Limb (tissue), 2 donors: ENCODE measurements around the gene MUC5AC.
"Not testable (repeated sequence)": the region's sequence is repeated elsewhere in the genome, so short reads cannot be mapped to it uniquely, and the experiment has no call there.

Experiments used
- DNase-seq, 2 donors: peaks; one replicate each; pipeline ENCODE4 v3.0.0-alpha.2; 2016; ENCODE audit errors: extremely low spot score in 2 of 2

MUC5AC gene

DNA sequence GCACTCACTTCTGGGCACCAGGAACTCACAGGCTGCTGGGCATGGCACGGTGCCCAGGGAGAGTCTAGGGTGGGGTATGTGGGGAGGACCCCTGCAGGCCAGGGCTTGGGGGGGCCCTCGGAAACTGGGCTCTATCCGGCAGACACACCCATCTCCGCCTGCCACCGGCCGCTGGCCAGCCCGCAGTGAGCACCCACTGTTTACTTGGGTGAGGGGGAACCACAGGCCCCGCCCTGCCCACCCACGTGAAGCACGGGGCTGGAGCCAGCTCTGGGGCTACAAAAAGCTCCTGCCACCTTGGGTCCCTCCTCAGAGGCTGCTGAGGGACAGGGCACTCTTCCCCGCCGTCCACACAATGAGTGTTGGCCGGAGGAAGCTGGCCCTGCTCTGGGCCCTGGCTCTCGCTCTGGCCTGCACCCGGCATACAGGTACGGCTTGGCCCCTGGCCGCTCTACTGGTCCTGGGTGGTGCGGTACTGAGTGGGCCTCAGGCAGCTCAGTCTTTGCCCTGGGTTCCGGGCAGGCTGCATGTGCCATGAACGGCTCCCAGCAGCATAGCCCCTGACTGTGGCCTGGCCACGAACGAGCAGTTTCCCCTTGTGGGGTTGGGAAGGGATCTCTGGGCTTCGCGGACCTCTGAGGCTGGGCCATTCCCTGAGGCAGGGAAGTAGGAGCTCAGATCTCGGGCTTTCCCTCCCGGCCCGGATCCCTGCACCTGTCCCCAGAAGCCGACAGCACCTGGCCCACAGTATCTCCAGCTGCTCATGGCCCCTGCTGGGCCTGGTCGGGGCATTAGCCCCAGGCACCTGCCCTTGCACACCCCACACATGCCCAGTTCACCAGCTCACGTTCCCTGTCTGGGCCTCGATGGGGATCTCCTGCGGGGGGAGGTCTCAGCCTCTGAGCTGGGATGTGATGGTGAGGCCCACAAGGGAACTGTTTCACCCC lies at the start of gene MUC5AC:
MUC5AC (plus strand) TSS at position 309 of the 947 bp plus-strand sequence; CDS start at position 356, 47 bp downstream.
- DNase-seq: peak in 1 of 2 donors; percentile 21

DNA sequence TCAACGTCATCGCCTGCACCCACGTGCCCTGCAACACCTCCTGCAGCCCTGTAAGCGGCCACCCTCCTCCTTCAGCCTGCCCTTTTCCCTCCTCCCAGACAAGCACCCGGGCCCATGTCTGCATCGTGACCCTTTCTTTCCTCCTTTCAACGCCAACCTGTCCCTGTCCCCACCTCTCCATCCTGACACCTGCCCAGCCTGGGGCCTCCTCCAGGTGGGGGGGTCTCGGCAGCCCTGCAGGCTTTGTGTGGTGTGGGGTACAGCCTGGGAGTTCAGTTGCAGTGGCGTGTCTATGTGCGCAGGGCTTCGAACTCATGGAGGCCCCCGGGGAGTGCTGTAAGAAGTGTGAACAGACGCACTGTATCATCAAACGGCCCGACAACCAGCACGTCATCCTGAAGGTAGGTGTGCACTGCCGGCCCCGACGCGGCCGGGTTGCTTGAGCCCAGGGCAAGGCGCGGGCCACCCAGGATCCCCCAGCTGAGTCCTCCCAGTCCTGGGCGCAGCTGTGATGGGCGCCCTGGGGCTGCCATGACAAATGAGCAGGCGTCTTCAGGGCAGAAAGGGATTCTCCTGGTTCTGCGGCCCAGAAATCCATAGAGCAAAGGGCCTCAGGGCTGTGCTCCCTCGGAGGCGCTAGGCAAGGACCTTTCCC lies 49.4 kb upstream of the MUC5AC start:
- DNase-seq: no peak

GRCh38 chr11:1109101-1109917 lies 48.4 kb upstream of the MUC5AC start:
- DNase-seq: no peak

DNA sequence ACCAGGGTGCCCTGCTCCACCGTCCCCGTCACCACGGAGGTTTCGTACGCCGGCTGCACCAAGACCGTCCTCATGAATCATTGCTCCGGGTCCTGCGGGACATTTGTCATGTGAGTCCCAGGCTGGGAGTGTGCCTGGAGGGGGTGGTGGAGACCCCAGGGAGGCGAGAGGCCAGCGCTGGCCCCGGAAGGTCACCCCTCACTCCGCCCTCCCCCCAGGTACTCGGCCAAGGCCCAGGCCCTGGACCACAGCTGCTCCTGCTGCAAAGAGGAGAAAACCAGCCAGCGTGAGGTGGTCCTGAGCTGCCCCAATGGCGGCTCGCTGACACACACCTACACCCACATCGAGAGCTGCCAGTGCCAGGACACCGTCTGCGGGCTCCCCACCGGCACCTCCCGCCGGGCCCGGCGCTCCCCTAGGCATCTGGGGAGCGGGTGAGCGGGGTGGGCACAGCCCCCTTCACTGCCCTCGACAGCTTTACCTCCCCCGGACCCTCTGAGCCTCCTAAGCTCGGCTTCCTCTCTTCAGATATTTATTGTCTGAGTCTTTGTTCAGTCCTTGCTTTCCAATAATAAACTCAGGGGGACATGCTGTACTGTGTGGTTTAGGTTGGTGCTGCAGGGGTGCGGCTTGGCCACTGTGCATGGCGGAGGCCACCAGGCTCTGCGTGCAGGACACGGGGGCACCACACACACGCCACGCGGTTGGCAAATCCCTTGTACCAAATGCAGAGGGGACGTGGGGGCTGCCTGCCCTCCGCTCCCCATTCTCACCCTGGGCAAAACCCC lies 47.6 kb upstream of the MUC5AC start:
- no peak for DNase-seq

DNA sequence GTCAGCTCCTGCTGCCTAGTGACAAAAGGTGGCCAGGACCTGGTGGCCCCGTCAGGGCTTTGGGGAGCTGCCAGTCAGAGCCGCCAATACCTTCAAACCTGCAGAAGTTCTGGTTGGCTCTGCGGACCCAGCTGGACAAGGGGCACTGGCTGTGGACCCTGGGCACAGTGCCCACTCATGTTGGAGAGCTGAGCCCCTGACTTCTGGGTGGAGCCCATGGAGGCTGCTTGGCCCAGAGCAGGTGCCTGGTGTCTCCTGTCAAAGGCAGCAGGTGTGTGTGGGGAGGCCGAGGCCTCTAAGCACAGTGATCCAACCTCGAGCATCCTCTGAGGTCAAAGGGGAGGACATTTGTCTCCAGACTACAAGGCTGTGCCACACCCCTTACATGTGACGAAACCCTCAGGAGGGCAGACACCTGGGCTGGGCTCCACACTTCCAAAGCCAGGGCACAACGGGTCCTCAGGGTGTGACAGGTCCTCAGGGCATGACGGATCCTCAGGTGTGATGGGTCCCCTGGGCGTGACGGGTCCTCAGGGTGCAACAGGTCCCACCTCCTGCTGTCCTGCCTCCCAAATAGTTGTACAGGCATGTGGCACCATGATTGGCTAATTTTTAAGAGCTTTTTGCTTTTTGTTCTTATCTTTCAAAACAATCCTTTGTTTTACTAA lies 46.1 kb upstream of the MUC5AC start:
- no peak for DNase-seq

DNA sequence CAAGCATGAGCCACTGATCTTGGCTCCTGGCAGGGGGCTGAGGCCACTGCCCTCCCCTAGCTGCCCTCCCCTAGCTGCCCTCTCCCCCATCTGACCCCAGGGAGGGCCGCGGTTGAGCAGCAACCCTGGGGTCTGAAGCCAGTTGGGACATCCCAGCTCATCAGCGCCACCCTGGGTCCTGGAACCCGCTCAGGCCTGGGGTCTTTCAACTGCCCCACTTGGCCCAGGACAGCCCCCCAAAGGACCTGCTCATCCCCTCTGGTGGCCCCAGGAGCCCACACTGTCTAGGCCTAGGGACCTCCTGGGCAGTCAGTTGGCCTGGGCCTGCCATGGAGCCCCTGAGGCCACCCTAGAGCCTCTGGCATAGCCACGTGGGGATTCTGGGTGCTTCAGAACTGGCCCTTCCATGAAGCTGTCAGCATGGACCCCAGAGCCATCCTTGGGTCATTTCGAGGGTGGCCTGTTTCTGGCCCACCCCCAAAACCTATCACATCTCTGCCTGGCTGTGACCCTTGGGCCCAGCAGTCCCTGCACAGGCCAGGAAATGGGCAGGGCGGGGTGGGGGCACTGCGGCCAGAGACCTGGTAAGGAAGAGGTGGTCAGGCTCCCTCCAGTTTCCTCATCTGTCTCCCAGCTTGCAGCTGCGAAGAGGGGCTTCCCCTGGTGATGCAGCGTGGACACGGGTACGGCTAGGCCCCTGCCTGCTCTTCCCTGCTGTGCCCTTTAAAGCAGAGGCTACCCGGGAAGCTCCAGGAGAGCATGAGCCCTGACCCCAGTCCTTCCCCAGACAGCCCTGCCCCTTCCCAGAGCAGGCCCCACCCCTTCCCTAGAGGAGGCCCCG lies 45.2 kb upstream of the MUC5AC start:
- DNase-seq: no peak

DNA sequence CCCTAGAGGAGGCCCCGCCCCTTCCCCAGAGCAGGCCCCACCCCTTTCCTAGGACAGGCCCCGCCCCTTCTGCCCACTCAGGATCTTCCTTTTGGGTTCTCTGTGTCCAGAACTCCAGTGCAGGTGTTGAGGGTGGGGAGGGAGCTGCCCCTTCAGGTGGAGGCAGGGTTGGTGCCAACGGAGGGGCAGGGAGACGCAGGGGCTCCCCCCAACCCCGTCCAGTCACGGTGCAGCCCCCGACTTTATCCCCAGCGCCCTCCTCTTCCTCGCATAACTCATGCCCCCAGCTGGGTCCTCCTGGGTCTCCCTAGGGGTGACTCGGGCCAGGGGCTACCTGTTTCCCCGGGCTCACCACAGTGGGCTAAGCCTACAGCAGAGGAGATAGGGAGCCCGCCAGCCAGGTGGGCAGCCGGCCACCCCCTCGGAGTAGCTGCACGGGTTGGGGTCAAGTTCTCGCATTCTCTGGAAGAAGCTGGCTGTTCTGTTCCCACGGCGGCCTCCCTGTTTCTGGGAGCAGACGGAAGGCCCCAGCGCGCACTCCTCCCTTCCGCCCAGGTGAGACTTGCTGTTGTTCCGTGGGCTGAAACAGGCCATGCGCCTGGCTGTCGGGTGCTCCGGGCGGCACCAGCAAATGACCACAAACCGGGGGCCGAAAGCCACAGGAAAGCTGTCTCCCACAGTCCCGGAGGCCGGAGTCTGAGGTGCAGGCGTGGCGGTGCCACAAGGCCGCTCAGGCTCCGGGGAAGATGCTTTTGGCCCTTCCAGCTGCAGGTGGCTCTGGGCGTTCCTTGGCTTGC lies 44.1 kb upstream of the MUC5AC start:
- peak in 1 of 2 donors; percentile 24 for DNase-seq

DNA sequence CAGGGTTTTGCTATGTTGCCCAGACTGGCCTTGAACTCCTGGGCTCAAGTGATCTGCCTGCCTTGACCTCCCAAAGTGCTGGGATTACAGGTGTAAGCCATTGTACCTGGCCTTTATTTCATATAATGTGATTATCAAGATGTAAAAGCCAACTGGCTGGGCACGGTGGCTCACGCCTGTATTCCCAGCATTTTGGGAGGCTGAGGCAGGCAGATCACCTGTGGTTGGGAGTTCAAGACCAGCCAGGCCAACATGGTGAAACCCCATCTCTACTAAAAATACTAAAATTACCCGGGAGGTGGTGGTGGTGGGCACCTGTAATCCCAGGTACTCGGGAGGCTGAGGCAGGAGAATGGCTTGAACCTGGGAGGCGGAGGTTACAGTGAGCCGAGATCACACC lies 42.5 kb upstream of the MUC5AC start:
- DNase-seq: not testable (repeated sequence)

DNA sequence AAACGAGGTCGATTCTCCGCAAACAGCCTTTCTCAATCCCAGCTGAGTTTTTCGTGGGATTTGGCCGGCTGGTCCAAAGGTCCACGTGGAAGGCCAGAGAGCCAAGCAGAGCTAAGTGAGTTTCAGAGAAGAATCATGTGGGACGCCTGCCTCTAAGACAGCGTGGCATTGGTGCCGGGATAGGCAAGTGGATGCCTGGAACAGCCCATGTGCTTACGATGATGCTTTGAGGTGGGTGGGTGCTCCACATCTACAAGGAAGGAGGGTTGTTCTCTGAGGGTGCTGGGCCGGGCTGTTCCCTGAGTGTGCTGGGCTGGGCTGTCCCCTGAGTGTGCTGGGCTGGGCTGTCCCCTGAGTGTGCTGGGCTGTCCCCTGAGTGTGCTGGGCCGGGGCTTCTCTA lies 41.6 kb upstream of the MUC5AC start:
- no peak for DNase-seq

DNA sequence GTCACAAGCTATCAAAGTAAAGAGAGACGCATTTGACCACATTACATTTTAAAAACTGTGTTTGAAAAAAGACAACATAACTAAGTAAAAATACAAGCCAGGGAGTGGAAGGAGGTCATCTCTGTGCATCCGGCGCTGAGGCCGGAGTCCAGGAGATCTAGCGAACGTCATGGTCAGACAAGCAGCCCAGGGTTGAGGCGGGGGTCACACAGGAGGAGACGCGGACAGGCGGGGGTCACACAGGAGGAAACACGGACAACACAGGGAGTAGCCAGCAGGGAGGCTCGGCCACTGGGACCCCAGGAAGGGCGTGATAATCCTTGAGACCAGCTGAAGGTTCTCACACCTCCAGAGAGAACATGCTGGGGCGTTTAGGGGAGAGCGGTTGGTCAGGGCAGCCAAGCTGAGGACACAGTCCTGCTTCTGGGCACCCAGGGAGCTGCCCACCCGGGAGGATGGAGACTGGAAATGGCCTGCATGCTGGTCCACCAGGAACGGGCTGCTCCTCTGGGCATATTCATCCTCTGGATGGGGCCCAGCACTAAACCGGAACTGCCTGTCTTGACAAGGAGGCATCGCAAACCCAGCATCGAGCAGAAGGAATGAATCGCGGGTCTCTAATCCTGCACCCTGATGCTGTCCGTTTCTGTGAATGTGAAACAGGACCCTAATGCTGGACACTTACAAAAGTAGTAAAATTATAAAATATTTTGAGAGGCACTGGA lies 40.9 kb upstream of the MUC5AC start:
- DNase-seq: no peak

DNA sequence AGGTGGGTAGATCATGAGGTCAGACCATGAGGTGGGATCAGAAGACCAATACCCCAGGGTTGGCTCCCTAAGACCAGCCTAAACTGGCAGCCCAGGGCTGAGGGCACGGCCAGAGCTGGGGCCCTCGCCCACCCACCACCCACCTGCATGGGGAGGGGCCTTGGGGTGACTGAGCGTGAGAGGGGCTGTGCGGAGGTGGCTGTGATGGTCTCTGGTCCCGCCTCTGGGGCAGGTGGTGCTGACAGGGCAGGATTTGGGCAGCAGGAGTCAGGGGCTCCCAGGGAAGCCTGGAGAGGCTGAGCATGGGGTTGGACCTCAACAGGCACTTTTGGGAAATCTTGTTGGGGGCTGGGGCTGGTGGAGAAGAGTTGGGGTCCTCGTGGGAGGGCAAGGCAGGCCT lies 39.8 kb upstream of the MUC5AC start:
- no peak for DNase-seq

DNA sequence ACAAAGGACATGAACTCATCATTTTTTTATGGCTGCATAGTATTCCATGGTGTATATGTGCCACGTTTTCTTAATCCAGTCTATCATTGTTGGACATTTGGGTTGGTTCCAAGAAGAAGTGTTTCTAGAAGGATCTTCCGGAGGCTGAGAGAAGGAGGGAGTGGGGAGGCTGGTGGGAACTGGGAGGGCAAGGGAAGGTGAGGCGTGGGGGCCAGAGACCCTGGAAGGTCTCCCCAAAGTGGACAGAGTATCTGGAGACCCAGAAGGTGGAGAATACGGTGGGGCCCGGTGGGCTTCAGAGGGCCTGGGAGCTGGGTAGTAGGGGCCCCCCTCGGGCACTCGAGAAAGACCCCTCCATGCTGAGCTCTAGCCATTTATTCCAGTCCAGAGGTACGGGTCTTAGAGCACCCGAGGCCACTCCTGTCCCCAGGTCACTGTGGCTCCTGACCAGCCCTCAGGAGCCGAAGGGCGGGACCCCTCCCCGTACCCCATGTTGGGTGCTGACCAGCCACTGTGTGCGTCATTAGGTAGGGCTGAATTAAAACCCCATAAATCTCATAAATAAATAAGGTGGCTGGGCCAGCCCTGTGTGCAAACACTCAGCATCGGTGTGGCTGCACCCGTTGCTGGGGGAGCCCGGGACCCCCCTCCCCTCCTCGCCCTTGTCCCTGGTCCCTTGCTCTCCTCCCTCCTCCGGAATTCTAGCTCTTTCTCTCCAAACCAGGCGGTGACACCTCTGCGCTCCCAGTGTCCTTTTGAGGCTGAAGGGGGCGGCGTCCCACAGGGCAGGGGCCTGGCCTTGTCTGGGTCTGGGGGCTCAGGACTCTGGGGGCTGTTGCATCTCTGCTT lies 38.8 kb upstream of the MUC5AC start:
- peak in 1 of 2 donors; percentile 18 for DNase-seq

GRCh38 chr11:1119604-1120146 lies 38.1 kb upstream of the MUC5AC start:
- DNase-seq: no peak

- peak in 1 of 2 donors; percentile 25 for DNase-seq
Measured at GRCh38 chr11:1120532-1121330, 37.0 kb upstream of the MUC5AC start.

GRCh38 chr11:1121331-1121812 lies 36.4 kb upstream of the MUC5AC start:
- no peak for DNase-seq
